HUES64 (cell line): ENCODE data around the gene FAM72A.

ENCODE experiments used
- H3K27ac ChIP-seq: 2 replicates; pipeline ENCODE4 v1.7.0; 2013; ENCODE audit warnings: low read depth, low read length, inconsistent platforms
- H3K27me3 ChIP-seq: 2 replicates; pipeline ENCODE4 v1.6.1; 2013; ENCODE audit warnings: mild to moderate bottlenecking, low read length; ENCODE audit not compliant: insufficient read depth
- H3K36me3 ChIP-seq: 2 replicates; pipeline ENCODE4 v1.6.1; 2013; ENCODE audit warnings: mild to moderate bottlenecking, low read length; ENCODE audit not compliant: insufficient read depth
- H3K4me1 ChIP-seq: 2 replicates; pipeline ENCODE4 v1.6.1; 2013; ENCODE audit warnings: mild to moderate bottlenecking, low read length, moderate library complexity; ENCODE audit not compliant: insufficient read depth
- H3K4me3 ChIP-seq: 2 replicates; pipeline ENCODE4 v1.5.1; 2013; ENCODE audit warnings: mild to moderate bottlenecking, low read length, moderate library complexity
- H3K9ac ChIP-seq: 2 replicates; pipeline ENCODE4 v1.6.1; 2013; ENCODE audit warnings: mild to moderate bottlenecking, low read depth, low read length
- H3K9me3 ChIP-seq: 2 replicates; pipeline ENCODE4 v1.6.1; 2013; ENCODE audit warnings: low read depth, low read length; ENCODE audit not compliant: insufficient read depth
- WGBS: fragments of 150-250, 120-280 bp; methylation state at CpG from one replicate; pipeline ENCODE4 v1.1.7; 2013; ENCODE audit warnings: missing lambda C conversion rate; 5-methylcytosine and 5-hydroxymethylcytosine counted together

The FAM72A gene

DNA sequence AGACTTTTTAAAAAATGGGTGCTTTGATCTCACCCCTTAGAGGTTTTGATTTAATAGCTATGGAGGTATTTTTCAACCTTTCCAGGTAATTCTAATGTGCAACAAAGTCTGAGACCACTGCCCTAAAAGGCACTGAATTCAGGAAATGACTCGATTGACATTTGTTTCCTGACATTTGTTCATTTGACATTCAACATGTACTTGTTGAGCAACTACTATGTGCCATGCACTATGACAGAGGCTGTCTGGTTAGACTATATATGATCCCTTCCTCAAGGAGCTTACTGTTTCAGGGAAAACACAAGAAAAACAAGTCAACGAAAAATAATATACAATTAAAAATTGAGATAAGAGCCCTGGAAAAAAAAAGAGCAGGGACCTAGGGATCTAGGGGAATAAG is 59.9 kb downstream of the FAM72A start:
- no peak overlapping the region for H3K4me3 ChIP-seq
- no peak overlapping the region for H3K27ac ChIP-seq
- H3K27me3 ChIP-seq, result no peaks in the 10 kb centered on the region
- no peaks in the 10 kb centered on the region for H3K36me3 ChIP-seq
- 0 out of 2 replicates have a peak, but pooled peaks cover 3% of the 10 kb centered on the region for H3K4me1 ChIP-seq
- WGBS, result 94% methylated on average over 1 of the region's 2 CpGs
- no peaks in the 10 kb centered on the region for H3K9me3 ChIP-seq
- H3K9ac ChIP-seq, result no peak overlapping the region

- H3K36me3 ChIP-seq, result no peaks in the 10 kb centered on the region
- H3K9me3 ChIP-seq, result no peaks in the 10 kb centered on the region
- no peak overlapping the region for H3K27ac ChIP-seq
- H3K4me1 ChIP-seq, result 0 out of 2 replicates have a peak, but pooled peaks cover 3% of the 10 kb centered on the region
- H3K4me3 ChIP-seq, result no peak overlapping the region
- no peaks in the 10 kb centered on the region for H3K27me3 ChIP-seq
- no peak overlapping the region for H3K9ac ChIP-seq
- WGBS, result 100% methylated on average over 2 of the region's 3 CpGs
Observed at GRCh38 chr1:206142011-206142410, 60.6 kb downstream of the FAM72A start.

DNA sequence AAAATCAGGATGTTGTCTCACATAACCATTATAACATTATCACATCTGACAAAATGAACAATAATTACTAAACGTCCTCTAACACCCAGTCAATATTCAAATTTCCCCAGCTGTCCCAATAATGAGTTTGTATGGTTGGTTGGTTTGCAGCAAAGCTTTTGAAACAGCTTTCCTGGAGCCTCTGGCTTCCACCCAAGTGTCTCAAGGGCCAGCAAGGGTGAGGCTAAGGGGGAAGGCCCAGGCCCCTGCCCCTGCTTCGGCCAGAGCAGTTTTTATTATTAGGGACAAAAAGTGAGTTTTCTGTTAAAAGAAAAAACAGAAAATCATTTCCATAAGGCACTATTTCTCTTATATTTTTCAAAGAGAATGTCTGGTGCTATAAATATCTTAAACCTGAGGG is 66.4 kb downstream of the FAM72A start:
- 83% methylated on average over 1 of the region's 2 CpGs for WGBS
- Histone ChIP-seq H3K27ac (no peak overlapping the region), H3K4me1 (no peaks in the 10 kb centered on the region), H3K36me3 (no peaks in the 10 kb centered on the region), H3K27me3 (no peaks in the 10 kb centered on the region), H3K9me3 (no peaks in the 10 kb centered on the region), H3K4me3 (no peak overlapping the region), H3K9ac (no peak overlapping the region)
